HG03175 (cell line): Measurements from ENCODE around the gene RDH12.
"Not testable (repeated sequence)": the region's sequence is repeated elsewhere in the genome, so short reads cannot be mapped to it uniquely, and the experiment has no call there.

Experiments used
- ATAC-seq: cut with Tn5 transposase; IDR thresholded peaks from one replicate; pipeline ENCODE4 v1.9.1; 2021; ENCODE audit warnings: mild to moderate bottlenecking, moderate library complexity; ENCODE audit not compliant: unreplicated experiment

The RDH12 gene

DNA sequence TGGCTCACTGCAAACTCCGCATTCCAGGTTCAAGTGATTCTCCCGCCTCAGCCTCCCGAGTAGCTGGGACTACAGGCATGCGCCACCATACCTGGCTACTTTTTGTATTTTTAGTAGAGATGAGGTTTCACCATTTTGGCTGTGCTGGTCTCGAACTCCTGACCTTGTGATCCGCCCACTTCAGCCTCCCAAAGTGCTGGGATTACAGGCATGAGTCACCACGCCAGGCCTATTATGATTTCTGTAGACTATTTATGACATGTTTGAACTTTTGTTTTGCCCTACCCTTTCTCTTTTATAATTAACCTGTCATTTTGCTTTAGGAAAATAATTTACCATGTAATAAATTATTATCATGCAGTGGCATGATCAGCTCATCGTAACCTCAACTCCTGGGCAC, at the start of gene RDH12:
Gene RDH12, plus strand, starts transcription at position 395 of the 400 bp plus-strand sequence. CDS start 20,757 bp downstream, outside the sequence.
- not testable (repeated sequence) for ATAC-seq

DNA sequence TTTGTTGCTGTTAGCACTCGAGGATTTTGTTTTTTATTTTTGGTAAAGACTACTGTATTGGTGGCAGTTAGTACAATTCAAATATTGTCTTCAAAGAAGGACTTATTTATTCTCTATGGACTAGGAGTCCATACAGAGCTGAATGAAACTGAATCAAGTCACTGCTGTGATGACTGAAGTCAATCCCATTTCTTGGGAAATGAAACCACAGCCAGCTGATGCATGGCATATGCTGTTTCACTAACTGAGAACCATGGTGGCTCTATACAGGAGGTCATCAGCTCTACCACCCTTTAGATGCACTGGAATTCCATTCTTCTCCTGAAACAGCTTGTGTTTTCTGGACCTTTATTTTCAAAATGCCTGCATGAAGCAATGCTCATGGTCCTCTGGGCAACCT, 49.5 kb upstream of the RDH12 start:
- ATAC-seq: no peak

- no peak for ATAC-seq
These were observed 47.9 kb upstream of the RDH12 start for GRCh38 chr14:67653651-67654280.

GRCh38 chr14:67663633-67664032, 38.1 kb upstream of the RDH12 start:
- no peak for ATAC-seq

DNA sequence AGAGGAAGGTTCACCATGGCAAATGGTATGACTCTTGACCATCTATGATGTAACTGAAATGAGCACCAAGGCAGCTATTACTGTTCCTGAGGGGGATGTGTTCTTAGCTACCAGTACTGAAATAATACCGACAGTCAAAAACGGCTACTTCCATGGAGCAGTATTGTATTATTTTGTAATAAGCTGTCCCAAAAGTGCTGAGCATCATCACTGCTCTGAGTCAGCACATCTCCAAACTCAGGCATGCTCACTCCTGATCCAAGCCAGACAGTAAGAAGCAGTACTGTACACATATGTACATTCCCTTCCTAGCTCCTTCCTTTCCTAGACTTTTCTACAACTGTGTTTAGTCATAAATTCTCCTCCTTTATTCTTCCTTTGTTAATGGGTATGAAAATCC, 35.8 kb upstream of the RDH12 start:
- ATAC-seq: no peak

GRCh38 chr14:67666750-67667449, 34.8 kb upstream of the RDH12 start:
- no peak for ATAC-seq

DNA sequence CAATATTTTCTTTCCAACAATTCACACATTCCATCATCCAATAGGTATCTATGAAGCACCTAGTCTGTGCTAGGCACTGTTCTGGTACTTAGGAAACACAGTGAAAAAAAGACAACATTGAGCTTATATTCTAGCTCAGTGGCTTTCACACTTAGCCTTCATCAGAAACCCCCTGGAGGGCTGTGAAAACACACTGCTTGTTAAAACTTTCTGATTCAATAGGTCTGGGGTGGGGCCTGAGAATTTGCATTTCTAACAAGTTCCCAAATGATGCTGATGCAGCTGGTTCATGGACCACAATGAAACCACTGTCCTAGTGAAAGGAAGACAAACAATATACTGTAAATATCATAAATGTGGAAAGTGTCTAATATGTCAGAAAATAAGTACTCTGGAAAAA, 33.1 kb upstream of the RDH12 start:
- no peak for ATAC-seq

- no peak for ATAC-seq
These were observed 28.2 kb upstream of the RDH12 start for GRCh38 chr14:67673451-67673850.

- ATAC-seq: peak; percentile 45
These were observed 27.6 kb upstream of the RDH12 start for GRCh38 chr14:67674139-67674479.

- peak; percentile 87 for ATAC-seq
These were observed 27.0 kb upstream of the RDH12 start, which contains the start of gene VTI1B for GRCh38 chr14:67674480-67675218. VTI1B (minus strand) TSS chr14:67674632; CDS start chr14:67674489, 143 bp downstream.

DNA sequence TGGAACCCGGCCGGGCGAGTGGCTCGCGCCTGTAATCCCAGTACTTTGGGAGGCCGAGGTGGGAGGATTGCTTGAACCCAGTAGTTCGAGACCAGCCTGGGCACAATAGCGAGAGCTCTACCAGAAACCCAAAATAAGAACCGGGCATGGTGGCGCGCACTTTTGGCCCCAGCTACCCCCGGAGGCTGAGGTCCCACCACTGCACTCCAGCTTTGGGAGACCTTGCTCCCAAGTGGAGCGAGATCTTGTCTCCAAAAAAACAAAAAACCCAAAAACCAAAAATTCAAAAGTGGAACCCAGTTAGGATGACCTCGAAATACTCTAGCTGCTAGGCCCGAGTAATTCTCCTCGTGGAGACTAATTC, 26.5 kb upstream of the RDH12 start:
- no peak for ATAC-seq

GRCh38 chr14:67679006-67679405, 22.7 kb upstream of the RDH12 start:
- no peak for ATAC-seq

GRCh38 chr14:67680121-67680602, 21.5 kb upstream of the RDH12 start:
- ATAC-seq: peak; percentile 93

DNA sequence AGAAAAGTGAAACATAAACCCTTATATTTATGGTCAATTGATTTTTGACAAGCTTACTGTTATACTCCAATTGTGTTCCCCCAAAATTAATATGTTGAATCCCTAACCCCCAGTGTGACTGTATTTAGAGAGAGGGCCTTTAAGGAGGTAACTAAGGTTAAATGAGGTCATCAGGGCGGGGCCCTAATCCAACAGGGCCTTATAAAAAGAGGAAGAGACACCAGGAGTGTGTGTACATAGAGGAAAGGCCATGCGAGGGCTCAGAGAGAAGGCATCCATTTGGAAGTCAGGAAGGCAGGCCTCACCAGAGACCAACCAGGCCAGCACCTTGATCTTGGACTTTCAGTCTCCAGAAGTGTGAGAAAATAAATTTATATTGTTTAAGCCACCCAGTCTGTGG, 20.7 kb upstream of the RDH12 start:
- ATAC-seq: no peak

DNA sequence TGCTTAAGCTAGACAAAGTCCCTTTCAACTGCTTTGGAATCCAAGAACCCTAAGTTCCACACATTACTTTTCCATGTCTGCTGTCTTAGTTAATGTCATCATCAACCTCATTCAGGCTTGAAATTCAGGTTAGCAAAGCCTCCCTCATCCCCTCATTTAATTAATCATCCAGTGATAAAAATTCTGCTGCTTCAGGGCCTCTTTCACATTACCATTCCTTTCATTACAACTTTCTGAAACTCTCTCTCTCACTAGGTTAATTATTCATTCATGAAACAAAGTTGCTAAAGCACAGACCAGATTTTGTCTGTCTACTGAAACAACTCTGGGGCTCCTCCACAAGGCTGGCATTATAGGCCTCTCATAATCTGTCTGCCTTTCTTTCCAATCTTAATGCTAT, 17.8 kb upstream of the RDH12 start:
- ATAC-seq: no peak

GRCh38 chr14:67690011-67690410, 11.7 kb upstream of the RDH12 start:
- ATAC-seq: no peak

GRCh38 chr14:67694791-67695393, 6.8 kb upstream of the RDH12 start:
- ATAC-seq: peak; percentile 93

DNA sequence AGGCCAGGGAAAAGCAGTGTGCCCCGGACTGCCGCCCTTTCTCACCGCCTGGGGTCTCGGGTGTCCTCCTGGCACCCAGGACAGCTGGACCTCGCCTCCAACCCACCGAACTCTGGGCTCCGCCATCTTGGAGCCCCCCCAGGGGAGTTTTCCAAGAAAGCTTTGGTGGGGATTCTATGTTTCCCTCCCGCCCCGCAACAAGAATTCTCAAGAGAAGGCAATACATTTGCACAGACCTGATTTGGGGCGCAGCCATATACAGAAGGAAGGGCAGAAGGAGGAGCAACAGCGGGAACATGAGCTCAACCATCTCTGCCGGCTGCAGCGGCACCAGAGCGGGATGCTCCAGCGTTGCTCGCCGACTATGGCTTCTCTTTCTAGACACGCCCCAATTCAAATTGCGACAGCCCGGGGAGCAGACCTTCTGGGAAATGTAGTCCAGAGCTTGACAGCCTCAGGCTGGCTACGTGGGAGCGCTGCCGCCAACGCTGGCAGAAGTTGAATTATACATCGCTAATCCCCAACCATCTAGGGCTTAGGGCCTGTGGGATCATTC, 6.2 kb upstream of the RDH12 start, which contains the start of gene RDH11:
Gene RDH11, minus strand, starts transcription at position 371 of the 556 bp plus-strand sequence. Its CDS starts 61 bp downstream, at position 310.
- peak; percentile 88 for ATAC-seq

GRCh38 chr14:67697006-67697405, 4.7 kb upstream of the RDH12 start:
- ATAC-seq: no peak

DNA sequence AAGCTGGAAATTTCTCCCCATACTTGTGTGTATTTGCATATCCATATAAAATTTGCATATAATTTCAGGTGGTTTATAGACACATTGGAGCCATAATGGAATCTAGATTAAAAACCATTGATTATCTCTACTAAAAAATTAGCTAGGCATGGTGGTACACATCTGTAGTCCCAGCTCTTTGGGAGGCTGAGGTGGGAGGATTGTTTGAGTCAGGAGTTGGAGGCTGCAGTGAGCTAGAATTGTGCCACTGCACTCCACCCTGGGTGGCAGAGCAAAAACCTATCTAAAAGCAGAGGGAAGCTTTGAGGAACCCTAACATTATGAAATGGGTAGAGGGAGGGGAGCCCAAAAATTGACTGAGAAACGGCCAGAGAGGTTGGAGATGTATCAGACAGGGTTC, 3.5 kb upstream of the RDH12 start:
- no peak for ATAC-seq

DNA sequence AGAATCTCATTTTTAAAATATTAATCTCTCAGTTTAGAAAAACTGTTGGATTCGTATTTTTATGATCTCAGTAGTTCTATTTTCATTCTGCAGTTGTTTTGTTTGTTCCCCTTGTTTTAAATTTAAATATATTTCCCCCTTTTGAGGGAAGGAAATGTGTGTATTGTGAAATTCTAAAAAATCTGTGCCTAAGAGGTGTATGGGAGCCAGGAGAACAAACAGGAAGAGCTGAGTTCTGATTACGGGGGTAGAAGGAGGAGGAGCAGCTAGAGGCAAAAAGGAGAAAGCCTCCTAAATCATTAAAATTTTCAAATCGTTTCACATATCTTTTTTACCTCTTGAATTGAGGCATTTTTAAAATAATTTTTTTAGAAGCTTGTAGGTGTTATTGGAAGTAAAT, 2.3 kb downstream of the RDH12 start:
- ATAC-seq: no peak
